MM.1S (cell line): ENCODE data around the gene KRTAP1-4.

Source experiments
- CTCF ChIP-seq: fragments of 300-600 bp; sonication (generic); IDR thresholded peaks from 2 replicates; pipeline ENCODE4 v1.5.1; 2016; ENCODE audit warnings: antibody characterized with exemption, low read length, mixed read lengths
- EZH2 ChIP-seq: fragments of 300-600 bp; sonication (generic); optimal IDR thresholded peaks from 2 replicates; pipeline ENCODE3; 2017; ENCODE audit warnings: low read depth, mild to moderate bottlenecking, antibody characterized with exemption, low read length, mixed read lengths
- EZH2phosphoT487 ChIP-seq: fragments of 300-600 bp; sonication (generic); IDR thresholded peaks from 2 replicates; pipeline ENCODE4 v1.6.1; 2018; ENCODE audit warnings: antibody characterized with exemption, low read length

DNA sequence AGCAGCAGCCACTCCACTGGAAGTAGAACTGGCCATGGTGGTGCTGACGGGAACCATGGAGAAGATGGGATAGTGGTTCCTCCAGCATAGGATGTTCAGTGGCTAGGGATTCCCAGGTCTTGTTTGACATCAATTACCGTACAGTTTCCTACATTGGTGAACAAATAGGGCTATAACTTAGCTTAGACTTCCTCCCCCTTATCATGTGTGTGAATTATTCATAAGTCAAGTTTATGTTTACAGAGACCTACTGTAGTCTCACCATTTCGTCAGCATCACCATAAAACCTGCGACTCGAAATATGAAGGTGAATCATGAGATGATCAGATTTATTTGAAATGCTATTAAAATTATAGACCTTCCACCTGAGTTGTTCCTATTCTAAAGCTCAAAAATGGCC lies 28.7 kb upstream of the KRTAP1-4 start:
- no peak for TF ChIP-seq EZH2
- TF ChIP-seq CTCF, result no peak
- TF ChIP-seq EZH2phosphoT487, result no peak
